ENCODE data around the gene LMTK3. TPM values are rescaled to one million over a fixed set of nuclear protein-coding genes. Genes with fewer than 3 reads are reported as not detected.

Gene LMTK3
- total and polyA plus RNA-seq, 9 of the 15 experiments (the other 6 are each of a cell fraction or from before 2014, with no cell fraction given): 0.35 to 12.3 (median 2.0) TPM; not detected in 2

- no peak for TF ChIP-seq MLLT1 (IDR thresholded peaks at IDR 0.05)
- no peak for TF ChIP-seq ATF3 (IDR thresholded peaks at IDR 0.05)
- no peak for TF ChIP-seq ATF3 (CRISPR knock-in tag; conservative IDR thresholded peaks at IDR 0.05)
- no peak for TF ChIP-seq E2F3 (CRISPR knock-in tag; IDR thresholded peaks at IDR 0.05)
- TF ChIP-seq SAP30 (IDR thresholded peaks at IDR 0.05; ENCODE audit: borderline replicate concordance, insufficient read depth, low read depth, low read length, poor library complexity, severe bottlenecking): no peak
- peak; percentile 91 for TF ChIP-seq REST (IDR thresholded peaks at IDR 0.05; ENCODE audit: borderline replicate concordance)
- TF ChIP-seq REST (CRISPR knock-in tag; IDR thresholded peaks at IDR 0.05; ENCODE audit: low read depth): no peak
- no peak for TF ChIP-seq HINFP (tag; conservative IDR thresholded peaks at IDR 0.05; ENCODE audit: low read depth)
- no peak for TF ChIP-seq ZKSCAN1 (IDR thresholded peaks at IDR 0.05; ENCODE audit: low read depth, low read length)
- 0 out of 2 replicates have a peak, but pooled peaks have one; percentile 32 for TF ChIP-seq E2F1 (CRISPR knock-in tag; IDR thresholded peaks at IDR 0.05)
Measured at GRCh38 chr19:48506138-48506733, 5.4 kb downstream of the LMTK3 start (continued).
